ENCODE results near the gene PTPRC.
A peak's percentile ranks its signal among the peaks of the same experiment; 100 is the strongest.

PTPRC gene

GRCh38 chr1:198765416-198765815, 126.6 kb downstream of the PTPRC start:
- no peak for DNase-seq

- DNase-seq = peak; percentile 77 to 82
These were observed 132.8 kb downstream of the PTPRC start for GRCh38 chr1:198771563-198772153.

DNA sequence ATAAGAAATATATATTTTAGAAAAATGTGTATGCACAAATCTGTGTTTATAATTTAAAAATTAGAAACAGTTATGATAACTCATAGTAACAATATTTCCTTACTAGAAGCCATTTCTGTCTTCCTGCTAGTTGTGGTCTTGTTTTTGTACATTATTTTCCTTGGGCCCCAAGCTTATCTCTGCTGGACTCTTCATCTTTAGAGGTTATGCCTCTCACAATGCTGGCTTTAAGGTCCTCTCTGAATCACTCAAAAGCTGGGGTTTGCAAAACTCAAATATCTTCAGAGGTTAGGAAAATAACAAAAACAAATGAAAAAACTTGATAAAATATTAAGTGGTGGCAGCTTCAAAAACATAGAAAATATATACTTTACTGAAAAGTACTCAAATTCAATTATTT, 133.8 kb downstream of the PTPRC start:
- no peak for DNase-seq

DNA sequence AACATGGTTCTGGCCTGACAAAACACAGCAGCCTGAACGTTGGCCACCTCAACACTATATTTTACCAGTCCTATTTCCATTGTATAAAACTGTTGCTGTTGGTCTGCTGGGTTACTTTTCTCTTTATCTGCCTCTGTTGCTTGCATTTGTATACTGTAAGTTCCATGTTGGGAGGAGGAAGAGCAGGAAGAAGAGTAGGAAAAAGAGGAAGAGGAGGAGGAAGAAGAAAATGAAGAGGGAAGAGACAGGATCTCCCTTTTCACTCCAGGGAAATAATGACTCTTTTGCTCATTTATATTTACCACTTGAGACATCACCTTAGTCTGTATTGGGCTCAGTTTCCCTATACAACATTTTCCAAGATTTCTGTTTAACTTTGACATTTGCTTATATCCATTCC, 134.2 kb downstream of the PTPRC start:
- DNase-seq = no peak

- no peak for DNase-seq
These were observed 134.7 kb downstream of the PTPRC start for GRCh38 chr1:198773523-198773922.

- no peak for DNase-seq
These were observed 135.6 kb downstream of the PTPRC start for GRCh38 chr1:198774421-198774820.

- DNase-seq = no peak
These were observed 136.8 kb downstream of the PTPRC start for GRCh38 chr1:198775606-198776005.

DNA sequence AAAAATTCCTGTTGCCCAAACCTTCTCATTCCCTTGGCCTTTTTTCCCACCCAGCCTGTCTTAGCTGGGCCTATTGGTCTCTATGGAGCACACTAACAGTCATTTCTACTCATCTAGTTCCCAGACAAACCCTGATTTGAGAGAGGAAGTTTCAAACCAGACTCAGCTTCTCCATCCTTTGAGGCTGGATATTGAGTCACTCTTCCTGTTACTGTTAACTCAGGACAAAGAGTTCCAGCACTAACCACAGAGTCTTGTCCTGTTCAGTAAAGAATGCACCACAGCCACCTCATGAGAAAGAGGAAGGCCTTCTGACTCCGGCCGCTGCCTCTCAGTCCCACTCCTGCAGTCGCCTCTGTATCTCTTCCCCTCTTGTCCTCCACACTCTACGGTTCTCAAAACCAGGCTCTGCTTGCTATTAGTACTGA, 137.8 kb downstream of the PTPRC start:
- DNase-seq = no peak

DNA sequence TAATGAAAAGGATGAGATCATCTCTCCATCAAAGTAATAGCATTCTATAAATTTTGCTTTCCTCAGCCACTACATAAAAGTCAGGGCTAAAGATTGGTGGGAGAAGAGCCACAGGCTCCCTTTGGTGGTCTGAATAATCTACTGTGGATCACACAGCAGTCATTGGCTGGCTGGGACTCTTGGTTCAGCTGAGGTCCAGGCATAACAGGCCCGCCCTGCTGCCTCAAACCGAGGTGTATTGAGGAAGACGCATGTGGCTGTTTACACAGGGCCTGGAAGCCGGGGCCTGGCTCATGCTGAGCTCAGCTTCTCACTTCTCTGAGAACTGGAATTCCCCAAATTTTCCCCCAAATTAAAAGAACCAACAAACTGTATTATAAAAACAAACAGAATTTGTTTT, 139.2 kb downstream of the PTPRC start:
- DNase-seq = no peak

DNA sequence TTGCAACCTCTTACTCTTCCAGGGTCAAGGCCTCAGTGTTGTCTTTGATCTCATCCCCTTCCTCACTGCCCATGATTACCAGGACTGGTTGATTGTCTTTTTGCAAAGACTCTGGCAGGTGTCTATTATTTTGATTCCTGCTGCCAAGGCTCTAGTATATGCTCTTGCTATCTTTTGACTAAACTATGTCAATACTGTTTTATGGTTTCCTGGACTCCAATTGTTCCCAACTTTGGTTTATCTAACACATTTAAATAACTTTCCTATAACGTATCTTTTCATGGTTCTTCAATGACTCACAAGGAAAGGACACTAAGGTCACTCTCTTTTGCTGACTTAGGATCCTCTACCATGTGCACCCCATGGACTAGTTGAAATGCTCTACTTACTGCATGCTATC, 141.5 kb downstream of the PTPRC start:
- DNase-seq = no peak

- no peak for DNase-seq
These were observed 149.8 kb downstream of the PTPRC start for GRCh38 chr1:198788561-198789064.

- DNase-seq = no peak
These were observed 154.9 kb downstream of the PTPRC start for GRCh38 chr1:198793714-198794113.

- no peak for DNase-seq
These were observed 155.7 kb downstream of the PTPRC start for GRCh38 chr1:198794498-198794897.

GRCh38 chr1:198797656-198798055, 158.8 kb downstream of the PTPRC start:
- DNase-seq = no peak

- DNase-seq = no peak
These were observed 160.1 kb downstream of the PTPRC start for GRCh38 chr1:198798923-198799386.

GRCh38 chr1:198805498-198806151, 166.8 kb downstream of the PTPRC start:
- DNase-seq = no peak

DNA sequence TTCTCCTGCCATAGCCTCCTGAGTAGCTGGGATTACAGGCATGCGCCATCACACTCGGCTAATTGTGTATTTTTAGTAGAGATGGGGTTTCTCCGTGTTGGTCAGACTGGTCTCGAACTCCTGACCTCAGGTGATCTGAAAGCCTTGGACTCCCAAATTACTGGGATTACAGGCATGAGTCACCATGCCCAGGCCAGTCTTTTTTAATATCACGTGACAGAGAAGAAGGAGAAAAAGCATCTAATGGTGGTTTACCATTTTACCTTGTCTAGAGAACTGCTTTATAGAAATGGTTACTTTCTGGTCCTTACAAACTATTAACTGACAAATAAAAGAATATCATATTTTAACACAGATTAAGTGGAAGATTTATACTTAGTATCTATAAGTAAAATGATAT, 168.0 kb downstream of the PTPRC start:
- DNase-seq = no peak
